Osteoblast (primary cell): ENCODE results near the gene TCF4. TPM values are rescaled to one million over a fixed set of nuclear protein-coding genes. Genes with fewer than 3 reads are reported as not detected.

Experiments
- DNase-seq: peaks from one replicate; pipeline ENCODE4 v3.0.0; 2011; ENCODE audit warnings: low spot score, mixed read lengths; ENCODE audit not compliant: insufficient read length; ENCODE audit errors: missing footprints
- H2AFZ ChIP-seq: 2 replicates; pipeline ENCODE4 v1.6.0; 2011; ENCODE audit warnings: mild to moderate bottlenecking, low read length
- H3K27ac ChIP-seq: 2 replicates; pipeline ENCODE4 v1.5.1; 2011; ENCODE audit warnings: mild to moderate bottlenecking, low read depth, low read length, moderate library complexity
- H3K27me3 ChIP-seq: 2 replicates; pipeline ENCODE4 v1.6.0; 2012; ENCODE audit warnings: mild to moderate bottlenecking, control low read depth, inconsistent platforms, low read length, moderate library complexity; ENCODE audit not compliant: insufficient read depth
- H3K36me3 ChIP-seq: 2 replicates; pipeline ENCODE4 v1.5.1; 2011; ENCODE audit warnings: mild to moderate bottlenecking, low read length, control low read depth, moderate library complexity; ENCODE audit not compliant: insufficient read depth
- H3K4me1 ChIP-seq: 2 replicates; pipeline ENCODE4 v1.5.1; 2011; ENCODE audit warnings: mild to moderate bottlenecking, low read length, control low read depth, moderate library complexity; ENCODE audit not compliant: insufficient read depth
- H3K4me2 ChIP-seq: 2 replicates; pipeline ENCODE4 v1.6.0; 2011; ENCODE audit warnings: mild to moderate bottlenecking, low read length; ENCODE audit not compliant: insufficient read depth
- H3K4me3 ChIP-seq: fragments of 200-600 bp; sonication (generic); 3 replicates; pipeline ENCODE4 v1.5.1; 2012; ENCODE audit warnings: mild to moderate bottlenecking, low read length, inconsistent platforms; ENCODE audit not compliant: insufficient read depth
- H3K79me2 ChIP-seq: 2 replicates; pipeline ENCODE4 v1.6.0; 2012; ENCODE audit warnings: mild to moderate bottlenecking, low read length, control low read depth, inconsistent platforms; ENCODE audit not compliant: insufficient read depth
- H3K9me3 ChIP-seq: 2 replicates; pipeline ENCODE4 v1.5.1; 2011; ENCODE audit warnings: low read depth, low read length, control low read depth
- H4K20me1 ChIP-seq: 2 replicates; pipeline ENCODE4 v1.6.0; 2012; ENCODE audit warnings: mild to moderate bottlenecking, low read length, control low read depth; ENCODE audit not compliant: insufficient read depth
- CTCF ChIP-seq: IDR thresholded peaks from 2 replicates; pipeline ENCODE4 v1.5.1; 2011; ENCODE audit warnings: mild to moderate bottlenecking, low read depth, low read length, moderate library complexity; ENCODE audit errors: extremely low read depth
- total RNA-seq: library from RNA; depleted of rRNA; stranded (reverse); fragments of >200 nt; gene quantifications from 2 replicates; pipeline ENCODE4 v1.2.3, GENCODE V29; 2012

Gene TCF4
- total RNA-seq, 1 donor, result 87.2 TPM

- no peak for TF ChIP-seq CTCF
- Histone ChIP-seq H3K79me2 (peaks cover 17% of the 10 kb centered on the region), H4K20me1 (peaks cover 16% of the 10 kb centered on the region), H3K27me3 (no peaks in the 10 kb centered on the region), H3K4me3 (no peak overlapping the region), H3K9me3 (no peaks in the 10 kb centered on the region), H3K27ac (no peak overlapping the region), H2AFZ (no peak overlapping the region), H3K4me1 (peaks cover 5% of the 10 kb centered on the region), H3K36me3 (no peaks in the 10 kb centered on the region), H3K4me2 (no peak overlapping the region)
- DNase-seq, result no peak
Observed at GRCh38 chr18:55296115-55296514, 291.9 kb downstream of the TCF4 start.

GRCh38 chr18:55290898-55291297 lies 297.1 kb downstream of the TCF4 start:
- Histone ChIP-seq H3K79me2 (peaks cover 19% of the 10 kb centered on the region), H2AFZ (no peak overlapping the region), H3K4me1 (peaks cover 3% of the 10 kb centered on the region), H3K4me3 (no peak overlapping the region), H3K27ac (no peak overlapping the region), H3K9me3 (no peaks in the 10 kb centered on the region), H3K4me2 (no peak overlapping the region), H4K20me1 (peaks cover 14% of the 10 kb centered on the region), H3K36me3 (no peaks in the 10 kb centered on the region), H3K27me3 (no peaks in the 10 kb centered on the region)
- TF ChIP-seq CTCF, result no peak
- no peak for DNase-seq

GRCh38 chr18:55289775-55290174 lies 298.2 kb downstream of the TCF4 start:
- no peak for DNase-seq
- Histone ChIP-seq H3K27ac (no peak overlapping the region), H4K20me1 (peaks cover 14% of the 10 kb centered on the region), H2AFZ (no peak overlapping the region), H3K4me1 (peaks cover 3% of the 10 kb centered on the region), H3K9me3 (no peaks in the 10 kb centered on the region), H3K27me3 (no peaks in the 10 kb centered on the region), H3K36me3 (no peaks in the 10 kb centered on the region), H3K79me2 (peaks cover 22% of the 10 kb centered on the region), H3K4me2 (no peak overlapping the region), H3K4me3 (no peak overlapping the region)
- TF ChIP-seq CTCF, result no peak

GRCh38 chr18:55289048-55289447 lies 298.9 kb downstream of the TCF4 start:
- Histone ChIP-seq H3K4me3 (no peak overlapping the region), H3K79me2 (peaks cover 27% of the 10 kb centered on the region), H3K4me2 (no peak overlapping the region), H4K20me1 (peaks cover 14% of the 10 kb centered on the region), H3K9me3 (no peaks in the 10 kb centered on the region), H3K27ac (no peak overlapping the region), H3K27me3 (no peaks in the 10 kb centered on the region), H3K4me1 (peaks cover 3% of the 10 kb centered on the region), H2AFZ (no peak overlapping the region), H3K36me3 (no peaks in the 10 kb centered on the region)
- no peak for TF ChIP-seq CTCF
- DNase-seq, result no peak
